Right lobe of liver (tissue), 4 donors: ENCODE data around the gene SCARF1.
A peak's percentile ranks its signal among the peaks of the same experiment; 100 is the strongest.

ENCODE experiments used
- POLR2A ChIP-seq: fragments of 450-650 bp; IDR thresholded peaks from one replicate; pipeline ENCODE4 v1.6.1; 2017; ENCODE audit warnings: antibody characterized with exemption, mild to moderate bottlenecking
- TF ChIP-seq, protein P1 (sequence below), 4 donors: fragments of 200-600 bp in 3 of 4; fragments of 450-650 bp in 1 of 4; IDR thresholded peaks; one replicate each; pipeline versions ENCODE4 v1.5.1 to v1.8.0; 2016 to 2022; ENCODE audit warnings: antibody characterized with exemption in 4 of 4, mild to moderate bottlenecking in 2 of 4
- donor health status: DM: no; HTN: no; CAD: no.
- donor health status: DM: no; HTN: no; CAD: no.
- donor health status: DM: no; HTN: yes; CAD: no.

DNA sequence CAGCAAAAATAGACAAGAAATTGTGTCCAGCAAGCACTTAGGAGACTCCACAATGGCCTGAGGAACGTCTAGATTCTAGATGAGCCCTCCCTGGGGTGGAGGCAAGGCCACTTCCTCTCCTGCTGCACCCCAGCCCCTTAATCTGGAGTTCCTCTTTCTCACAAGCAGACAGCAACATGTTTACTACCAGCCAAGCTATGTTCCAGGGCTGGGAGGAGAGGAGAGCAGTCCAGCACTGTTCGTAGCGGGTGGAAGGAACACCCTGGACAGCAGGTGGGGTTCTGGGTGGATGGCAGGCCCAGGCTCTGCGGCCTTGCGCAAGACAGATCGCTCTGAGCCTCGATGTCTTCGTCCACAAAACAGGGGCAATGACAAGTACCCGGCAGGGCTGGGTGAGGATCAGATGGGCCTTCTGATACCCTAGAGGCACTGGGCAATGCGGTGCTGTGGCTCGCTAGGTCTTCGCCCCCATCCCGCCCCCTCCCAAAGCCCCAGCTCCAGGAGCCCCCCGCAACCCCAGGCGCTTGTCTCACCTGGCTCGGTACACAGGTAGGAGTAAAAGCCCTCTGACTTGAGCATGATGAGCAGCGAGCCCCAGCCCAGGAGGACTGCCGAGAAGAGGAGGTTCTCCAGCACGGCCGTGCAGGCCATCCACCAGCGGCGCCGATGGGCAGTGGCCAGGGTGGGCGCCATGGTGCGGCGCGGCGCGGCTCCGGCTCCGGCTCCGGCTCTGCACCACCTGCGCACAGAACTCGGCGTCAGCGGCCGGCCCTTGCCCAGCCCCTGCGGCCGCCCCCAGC, 18.1 kb downstream of the SCARF1 start:
- peak; percentile 35 for TF ChIP-seq POLR2A
- TF ChIP-seq, protein P1, sequence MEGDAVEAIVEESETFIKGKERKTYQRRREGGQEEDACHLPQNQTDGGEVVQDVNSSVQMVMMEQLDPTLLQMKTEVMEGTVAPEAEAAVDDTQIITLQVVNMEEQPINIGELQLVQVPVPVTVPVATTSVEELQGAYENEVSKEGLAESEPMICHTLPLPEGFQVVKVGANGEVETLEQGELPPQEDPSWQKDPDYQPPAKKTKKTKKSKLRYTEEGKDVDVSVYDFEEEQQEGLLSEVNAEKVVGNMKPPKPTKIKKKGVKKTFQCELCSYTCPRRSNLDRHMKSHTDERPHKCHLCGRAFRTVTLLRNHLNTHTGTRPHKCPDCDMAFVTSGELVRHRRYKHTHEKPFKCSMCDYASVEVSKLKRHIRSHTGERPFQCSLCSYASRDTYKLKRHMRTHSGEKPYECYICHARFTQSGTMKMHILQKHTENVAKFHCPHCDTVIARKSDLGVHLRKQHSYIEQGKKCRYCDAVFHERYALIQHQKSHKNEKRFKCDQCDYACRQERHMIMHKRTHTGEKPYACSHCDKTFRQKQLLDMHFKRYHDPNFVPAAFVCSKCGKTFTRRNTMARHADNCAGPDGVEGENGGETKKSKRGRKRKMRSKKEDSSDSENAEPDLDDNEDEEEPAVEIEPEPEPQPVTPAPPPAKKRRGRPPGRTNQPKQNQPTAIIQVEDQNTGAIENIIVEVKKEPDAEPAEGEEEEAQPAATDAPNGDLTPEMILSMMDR (IDR thresholded peaks at IDR 0.05) = no peak
